Smooth muscle cell (in vitro differentiated cells): ENCODE measurements around the gene PPP1R14C. TPM values are rescaled to one million over a fixed set of nuclear protein-coding genes. Genes with fewer than 3 reads are reported as not detected.

Experiments used
- DNase-seq: peaks from one replicate; lab custom pipeline; 2025; ENCODE audit not compliant: unreplicated experiment; lab: John Stamatoyannopoulos, UW
- H2AFZ ChIP-seq: fragments of 200-600 bp; sonication (generic); 2 replicates; pipeline ENCODE4 v1.6.0; 2016; ENCODE audit warnings: antibody characterized with exemption, low read depth, mild to moderate bottlenecking
- H3F3A ChIP-seq: fragments of 200-600 bp; sonication (generic); 2 replicates; pipeline ENCODE4 v1.6.0; 2017; ENCODE audit warnings: antibody characterized with exemption, low read depth
- H3K27ac ChIP-seq: fragments of 200-600 bp; sonication (generic); 2 replicates; pipeline ENCODE4 v1.5.1; 2016; ENCODE audit warnings: low read depth, mild to moderate bottlenecking
- H3K27me3 ChIP-seq: fragments of 200-600 bp; sonication (generic); 2 replicates; pipeline ENCODE4 v1.6.1; 2016; ENCODE audit warnings: low read depth, mild to moderate bottlenecking
- H3K36me3 ChIP-seq: fragments of 200-600 bp; sonication (generic); 2 replicates; pipeline ENCODE4 v1.5.1; 2016; ENCODE audit warnings: low read depth
- H3K4me1 ChIP-seq: fragments of 200-600 bp; sonication (generic); 2 replicates; pipeline ENCODE4 v1.5.1; 2016; ENCODE audit warnings: low read depth
- H3K4me2 ChIP-seq: fragments of 200-600 bp; sonication (generic); 2 replicates; pipeline ENCODE4 v1.6.0; 2016; ENCODE audit warnings: mild to moderate bottlenecking
- H3K4me3 ChIP-seq: fragments of 200-600 bp; sonication (generic); 2 replicates; pipeline ENCODE4 v1.5.1; 2016; ENCODE audit warnings: mild to moderate bottlenecking
- H3K79me2 ChIP-seq: fragments of 200-600 bp; sonication (generic); 2 replicates; pipeline ENCODE4 v1.6.0; 2016; ENCODE audit warnings: low read depth, mild to moderate bottlenecking
- H3K9ac ChIP-seq: fragments of 200-600 bp; sonication (generic); 2 replicates; pipeline ENCODE4 v1.6.0; 2016; ENCODE audit warnings: low read depth
- H3K9me3 ChIP-seq: fragments of 200-600 bp; sonication (generic); replicated peaks from 2 replicates; pipeline ENCODE4 v1.5.1; 2016; ENCODE audit warnings: low read depth
- H4K20me1 ChIP-seq: fragments of 200-600 bp; sonication (generic); 2 replicates; pipeline ENCODE4 v1.6.0; 2016; ENCODE audit warnings: low read depth
- CTCF ChIP-seq: fragments of 200-600 bp; sonication (generic); IDR thresholded peaks from 2 replicates; pipeline ENCODE4 v1.5.1; 2017; ENCODE audit warnings: borderline replicate concordance, mild to moderate bottlenecking, antibody characterized with exemption; ENCODE audit not compliant: insufficient read depth, poor library complexity, severe bottlenecking
- WGBS: methylation state at CpG from one replicate; pipeline ENCODE4 v1.1.7; 2016; ENCODE audit warnings: low lambda C conversion rate; 5-methylcytosine and 5-hydroxymethylcytosine counted together
- polyA plus RNA-seq: library from polyadenylated mRNA; unstranded; fragments of >200 nt; fragmentation: Nextera tagmentation; extraction: Ambion mirVana; gene quantifications from 2 replicates; pipeline ENCODE4 v1.2.1, GENCODE V29; 2016
- total RNA-seq: library from RNA; depleted of rRNA; stranded (reverse); fragments of >200 nt; gene quantifications from 2 replicates; pipeline ENCODE4 v1.2.3, GENCODE V29; 2014

Gene PPP1R14C
- total and polyA plus RNA-seq, 2 experiments from 2014 or later, result 2.6 to 7.9 TPM

DNA sequence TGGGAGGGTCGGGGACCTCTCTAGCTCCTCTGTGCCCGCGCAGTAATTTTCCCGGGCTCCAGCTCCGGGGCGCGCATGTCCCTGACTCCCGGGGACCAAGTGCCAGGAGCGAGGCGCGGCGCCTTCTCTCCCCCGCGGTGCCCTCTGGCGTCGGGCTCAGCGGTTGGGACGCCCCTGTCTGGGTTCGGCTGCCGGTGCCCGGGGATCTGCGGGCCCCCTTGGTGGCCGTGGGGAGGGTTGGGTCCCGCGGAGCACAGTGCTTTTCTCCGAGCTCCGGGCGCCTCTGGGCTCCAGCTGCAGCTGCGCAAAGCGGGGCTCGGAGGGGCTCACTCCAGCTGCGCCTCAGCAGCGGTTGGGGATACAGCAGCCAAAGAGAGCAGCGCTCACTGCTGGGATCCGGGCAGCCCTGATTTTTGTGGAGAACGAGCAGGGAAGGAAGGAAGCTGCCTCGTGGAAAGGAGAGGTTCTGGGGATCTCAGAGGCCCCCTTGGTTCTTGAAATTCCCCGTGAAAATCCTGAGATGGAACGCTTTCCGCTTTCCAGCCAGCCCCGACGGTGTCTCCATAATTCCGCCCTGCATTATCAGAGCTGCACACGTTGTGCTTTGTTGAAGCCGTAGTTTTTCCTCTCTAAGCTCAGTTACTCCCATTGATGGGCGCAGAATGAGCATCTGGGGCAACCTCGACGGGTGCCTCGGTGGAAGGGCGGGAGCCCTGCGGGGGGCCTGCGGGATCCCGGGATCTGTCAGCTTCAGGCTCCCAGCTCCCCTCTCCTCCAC lies 861 bp downstream of the PPP1R14C start:
- peaks cover 12% of the 10 kb centered on the region for H3K4me1 ChIP-seq
- no peaks in the 10 kb centered on the region for H4K20me1 ChIP-seq
- H3K27ac ChIP-seq, result no peak overlapping the region
- H3K9me3 ChIP-seq, result no peaks in the 10 kb centered on the region
- H3K9ac ChIP-seq, result no peak overlapping the region
- no peaks in the 10 kb centered on the region for H3K79me2 ChIP-seq
- 7% methylated on average over 50 of the region's 53 CpGs for WGBS
- H3K27me3 ChIP-seq, result peaks cover 93% of the 10 kb centered on the region
- H3K36me3 ChIP-seq, result no peaks in the 10 kb centered on the region
- H3F3A ChIP-seq, result no peaks in the 10 kb centered on the region
- DNase-seq, result no peak
- TF ChIP-seq CTCF, result no peak
- H3K4me3 ChIP-seq, result peak overlapping the region; percentile 46
- H2AFZ ChIP-seq, result no peak overlapping the region
- peak overlapping the region; percentile 91 for H3K4me2 ChIP-seq

- Histone ChIP-seq H3F3A (no peaks in the 10 kb centered on the region), H3K9me3 (no peaks in the 10 kb centered on the region), H3K36me3 (no peaks in the 10 kb centered on the region), H3K4me2 (peak overlapping the region; percentile 91), H3K4me3 (peak overlapping the region; percentile 46), H3K79me2 (no peaks in the 10 kb centered on the region), H3K9ac (no peak overlapping the region), H2AFZ (no peak overlapping the region), H3K4me1 (peaks cover 12% of the 10 kb centered on the region), H4K20me1 (no peaks in the 10 kb centered on the region), H3K27ac (no peak overlapping the region), H3K27me3 (peaks cover 91% of the 10 kb centered on the region)
- no peak for TF ChIP-seq CTCF
- WGBS, result 21% methylated on average over 6 of the region's 6 CpGs
- DNase-seq, result no peak
These were observed 1.5 kb downstream of the PPP1R14C start for GRCh38 chr6:150144294-150144868.

- DNase-seq, result no peak
- Histone ChIP-seq H3K4me1 (peaks cover 12% of the 10 kb centered on the region), H3K27me3 (peaks cover 91% of the 10 kb centered on the region), H3K4me2 (no peak overlapping the region), H3K36me3 (no peaks in the 10 kb centered on the region), H4K20me1 (no peaks in the 10 kb centered on the region), H3K79me2 (no peaks in the 10 kb centered on the region), H2AFZ (no peak overlapping the region), H3K9ac (no peak overlapping the region), H3F3A (no peaks in the 10 kb centered on the region), H3K4me3 (no peak overlapping the region), H3K27ac (no peak overlapping the region), H3K9me3 (no peaks in the 10 kb centered on the region)
- 89% methylated on average over 3 of the region's 3 CpGs for WGBS
- no peak for TF ChIP-seq CTCF
These were observed 2.6 kb downstream of the PPP1R14C start for GRCh38 chr6:150145427-150145826.
